A673 (cell line): ENCODE results near the gene CWC22.

ENCODE experiments used
- EZH2 ChIP-seq: fragments of 200-600 bp; sonication (generic); IDR thresholded peaks from 2 replicates; pipeline ENCODE4 v1.6.1; 2017; ENCODE audit warnings: borderline replicate concordance, low read depth, mild to moderate bottlenecking, mixed read lengths, antibody characterized with exemption, low read length; ENCODE audit not compliant: poor library complexity, severe bottlenecking
- TF ChIP-seq, protein P1 (sequence below): fragments of 300-800, 200-600 bp; sonication (generic); conservative IDR thresholded peaks from 2 replicates; pipeline ENCODE4 v1.5.1; 2017; ENCODE audit warnings: low read depth, mild to moderate bottlenecking, antibody characterized with exemption, low read length, moderate library complexity, mixed read lengths

DNA sequence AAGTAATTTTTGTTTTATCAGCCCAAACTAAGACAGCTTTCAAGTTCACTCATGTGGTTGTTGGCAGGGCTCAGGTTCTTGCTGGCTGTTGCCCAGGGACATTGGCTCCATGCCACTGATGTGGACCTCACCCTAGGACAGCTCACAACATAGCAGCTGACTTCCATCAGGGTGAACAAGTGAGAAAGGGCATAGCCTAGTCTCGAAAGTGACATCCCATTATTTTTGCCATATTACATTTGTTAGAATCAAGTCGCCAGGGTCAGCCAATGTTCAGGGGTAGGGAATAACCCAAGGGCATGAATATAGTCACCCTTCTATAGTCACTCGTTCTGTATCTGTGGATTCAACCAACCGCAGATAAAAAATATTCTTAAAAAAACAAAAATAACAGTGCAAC is 10.7 kb upstream of the CWC22 start:
- TF ChIP-seq, protein P1, sequence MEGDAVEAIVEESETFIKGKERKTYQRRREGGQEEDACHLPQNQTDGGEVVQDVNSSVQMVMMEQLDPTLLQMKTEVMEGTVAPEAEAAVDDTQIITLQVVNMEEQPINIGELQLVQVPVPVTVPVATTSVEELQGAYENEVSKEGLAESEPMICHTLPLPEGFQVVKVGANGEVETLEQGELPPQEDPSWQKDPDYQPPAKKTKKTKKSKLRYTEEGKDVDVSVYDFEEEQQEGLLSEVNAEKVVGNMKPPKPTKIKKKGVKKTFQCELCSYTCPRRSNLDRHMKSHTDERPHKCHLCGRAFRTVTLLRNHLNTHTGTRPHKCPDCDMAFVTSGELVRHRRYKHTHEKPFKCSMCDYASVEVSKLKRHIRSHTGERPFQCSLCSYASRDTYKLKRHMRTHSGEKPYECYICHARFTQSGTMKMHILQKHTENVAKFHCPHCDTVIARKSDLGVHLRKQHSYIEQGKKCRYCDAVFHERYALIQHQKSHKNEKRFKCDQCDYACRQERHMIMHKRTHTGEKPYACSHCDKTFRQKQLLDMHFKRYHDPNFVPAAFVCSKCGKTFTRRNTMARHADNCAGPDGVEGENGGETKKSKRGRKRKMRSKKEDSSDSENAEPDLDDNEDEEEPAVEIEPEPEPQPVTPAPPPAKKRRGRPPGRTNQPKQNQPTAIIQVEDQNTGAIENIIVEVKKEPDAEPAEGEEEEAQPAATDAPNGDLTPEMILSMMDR, result no peak
- TF ChIP-seq EZH2, result no peak
